Fibroblast of the aortic adventitia (primary cell): ENCODE measurements around the gene FOXD3. TPM values are rescaled to one million over a fixed set of nuclear protein-coding genes. Genes with fewer than 3 reads are reported as not detected.

Experiments used
- DNase-seq: peaks from one replicate; pipeline ENCODE4 v3.0.0-alpha.2; 2010; ENCODE audit warnings: low read depth
- H3K4me3 ChIP-seq: 2 replicates; pipeline ENCODE4 v1.5.1; 2011; ENCODE audit warnings: low read depth, mild to moderate bottlenecking, control low read depth, low read length, moderate library complexity
- CTCF ChIP-seq: IDR thresholded peaks from 2 replicates; pipeline ENCODE4 v1.5.1; 2011; ENCODE audit warnings: mild to moderate bottlenecking, low read length, control low read depth, inconsistent platforms; ENCODE audit not compliant: insufficient read depth
- total RNA-seq: library from RNA; depleted of rRNA; stranded (reverse); fragments of >200 nt; gene quantifications from 2 replicates; pipeline ENCODE4 v1.2.3, GENCODE V29; 2012; ENCODE audit warnings: low replicate concordance

The FOXD3 gene
- total RNA-seq, 1 donor: not detected

- no peak overlapping the region for H3K4me3 ChIP-seq
- DNase-seq: no peak
- no peak for TF ChIP-seq CTCF
Observed at GRCh38 chr1:63316598-63316983, 5.8 kb upstream of the FOXD3 start.

GRCh38 chr1:63316984-63317816 lies 5.2 kb upstream of the FOXD3 start:
- TF ChIP-seq CTCF: peak; percentile 50
- H3K4me3 ChIP-seq: peak overlapping the region; percentile 37
- DNase-seq: peak; percentile 46

- no peak for DNase-seq
- TF ChIP-seq CTCF: no peak
- H3K4me3 ChIP-seq: no peak overlapping the region
Observed at GRCh38 chr1:63317817-63318152, 4.6 kb upstream of the FOXD3 start.

- no peak for DNase-seq
- TF ChIP-seq CTCF: no peak
- H3K4me3 ChIP-seq: no peak overlapping the region
Observed at GRCh38 chr1:63318201-63318979, 4.0 kb upstream of the FOXD3 start.

GRCh38 chr1:63319046-63320021 lies 3.0 kb upstream of the FOXD3 start:
- no peak for DNase-seq
- TF ChIP-seq CTCF: no peak
- no peak overlapping the region for H3K4me3 ChIP-seq

GRCh38 chr1:63320022-63320721 lies 2.2 kb upstream of the FOXD3 start:
- H3K4me3 ChIP-seq: no peak overlapping the region
- TF ChIP-seq CTCF: no peak
- no peak for DNase-seq
